VCaP (cell line): ENCODE measurements around the gene ARHGAP11A.

Experiments used
- H3K27ac ChIP-seq: fragments of 450-650 bp; 2 replicates; pipeline ENCODE4 v1.5.1; 2017
- CTCF ChIP-seq: fragments of 450-650 bp; conservative IDR thresholded peaks from 2 replicates; pipeline ENCODE4 v1.5.1; 2017; ENCODE audit warnings: mild to moderate bottlenecking, moderate library complexity

The ARHGAP11A gene

GRCh38 chr15:32687556-32687955, 72.3 kb downstream of the ARHGAP11A start:
- H3K27ac ChIP-seq, result no peak overlapping the region
- no peak for TF ChIP-seq CTCF

- TF ChIP-seq CTCF, result no peak
- no peak overlapping the region for H3K27ac ChIP-seq
Measured at GRCh38 chr15:32688151-32688639, 72.9 kb downstream of the ARHGAP11A start.
